NCI-H524 treated with DMSO at 0.1 percent for 48 hours (cell line): ENCODE measurements around the gene CKS2.
"Not testable (repeated sequence)": the region's sequence is repeated elsewhere in the genome, so short reads cannot be mapped to it uniquely, and the experiment has no call there.

Experiments
- DNase-seq: peaks from one replicate; lab custom pipeline; 2025; lab: John Stamatoyannopoulos, UW

CKS2 gene

GRCh38 chr9:89311346-89312221 is 589 bp downstream of the CKS2 start:
- DNase-seq, result no peak

GRCh38 chr9:89312222-89312571 is 1.2 kb downstream of the CKS2 start:
- no peak for DNase-seq

- peak; percentile 17 for DNase-seq
Observed at GRCh38 chr9:89313842-89314241, 2.8 kb downstream of the CKS2 start.

GRCh38 chr9:89314955-89315354 is 4.0 kb downstream of the CKS2 start:
- DNase-seq, result no peak

GRCh38 chr9:89315482-89315881 is 4.5 kb downstream of the CKS2 start:
- no peak for DNase-seq

- DNase-seq, result no peak
Observed at GRCh38 chr9:89317282-89317681, 6.3 kb downstream of the CKS2 start.

GRCh38 chr9:89318123-89319014 is 7.4 kb downstream of the CKS2 start, which contains the start of gene SECISBP2:
Gene SECISBP2 (plus strand): TSS chr9:89318500. CDS start chr9:89318577, 77 bp downstream.
- peak; percentile 64 for DNase-seq

- no peak for DNase-seq
Observed at GRCh38 chr9:89319015-89319905, 8.3 kb downstream of the CKS2 start.

GRCh38 chr9:89323390-89323789 is 12.4 kb downstream of the CKS2 start:
- no peak for DNase-seq

- DNase-seq, result no peak
Observed at GRCh38 chr9:89325733-89326132, 14.7 kb downstream of the CKS2 start.

- no peak for DNase-seq
Observed at GRCh38 chr9:89328064-89328463, 17.1 kb downstream of the CKS2 start.

GRCh38 chr9:89329917-89330316 is 18.9 kb downstream of the CKS2 start:
- DNase-seq, result no peak

- DNase-seq, result no peak
Observed at GRCh38 chr9:89330513-89330912, 19.5 kb downstream of the CKS2 start.

- no peak for DNase-seq
Observed at GRCh38 chr9:89339807-89340206, 28.8 kb downstream of the CKS2 start.

GRCh38 chr9:89340332-89340731 is 29.3 kb downstream of the CKS2 start:
- DNase-seq, result no peak

- no peak for DNase-seq
Observed at GRCh38 chr9:89342213-89342612, 31.2 kb downstream of the CKS2 start.

- DNase-seq, result no peak
Observed at GRCh38 chr9:89342948-89343347, 32.0 kb downstream of the CKS2 start.

GRCh38 chr9:89343812-89344211 is 32.8 kb downstream of the CKS2 start:
- DNase-seq, result not testable (repeated sequence)

- DNase-seq, result no peak
Observed at GRCh38 chr9:89345476-89345875, 34.5 kb downstream of the CKS2 start.

GRCh38 chr9:89346696-89347095 is 35.7 kb downstream of the CKS2 start:
- DNase-seq, result no peak

- no peak for DNase-seq
Observed at GRCh38 chr9:89347651-89348050, 36.7 kb downstream of the CKS2 start.

GRCh38 chr9:89349607-89350006 is 38.6 kb downstream of the CKS2 start:
- no peak for DNase-seq
